BLaER1 (cell line): ENCODE results near the gene ZNF747.

Experiments used
- H3K27ac ChIP-seq: shearing (Covaris generic); formaldehyde crosslinking; 2 replicates; pipeline ENCODE4 v1.8.1; 2022
- H3K27me3 ChIP-seq: shearing (Covaris generic); formaldehyde crosslinking; 2 replicates; pipeline ENCODE4 v1.8.1; 2022
- H3K36me3 ChIP-seq: shearing (Covaris generic); formaldehyde crosslinking; 2 replicates; pipeline ENCODE4 v1.8.1; 2022
- H3K4me1 ChIP-seq: shearing (Covaris generic); formaldehyde crosslinking; 2 replicates; pipeline ENCODE4 v1.8.1; 2022
- H3K4me2 ChIP-seq: shearing (Covaris generic); formaldehyde crosslinking; 2 replicates; pipeline ENCODE4 v1.8.1; 2022
- H3K4me3 ChIP-seq: shearing (Covaris generic); formaldehyde crosslinking; 2 replicates; pipeline ENCODE4 v1.8.1; 2022
- H3K9ac ChIP-seq: shearing (Covaris generic); formaldehyde crosslinking; 2 replicates; pipeline ENCODE4 v1.8.1; 2022
- H3K9me3 ChIP-seq: shearing (Covaris generic); formaldehyde crosslinking; 2 replicates; pipeline ENCODE4 v1.8.1; 2022
- H4K20me1 ChIP-seq: shearing (Covaris generic); formaldehyde crosslinking; 2 replicates; pipeline ENCODE4 v1.8.1; 2022
- Cebpa-rat ChIP-seq: shearing (Covaris generic); IDR thresholded peaks from 2 replicates; pipeline ENCODE4 v1.8.1; 2022

The ZNF747 gene

DNA sequence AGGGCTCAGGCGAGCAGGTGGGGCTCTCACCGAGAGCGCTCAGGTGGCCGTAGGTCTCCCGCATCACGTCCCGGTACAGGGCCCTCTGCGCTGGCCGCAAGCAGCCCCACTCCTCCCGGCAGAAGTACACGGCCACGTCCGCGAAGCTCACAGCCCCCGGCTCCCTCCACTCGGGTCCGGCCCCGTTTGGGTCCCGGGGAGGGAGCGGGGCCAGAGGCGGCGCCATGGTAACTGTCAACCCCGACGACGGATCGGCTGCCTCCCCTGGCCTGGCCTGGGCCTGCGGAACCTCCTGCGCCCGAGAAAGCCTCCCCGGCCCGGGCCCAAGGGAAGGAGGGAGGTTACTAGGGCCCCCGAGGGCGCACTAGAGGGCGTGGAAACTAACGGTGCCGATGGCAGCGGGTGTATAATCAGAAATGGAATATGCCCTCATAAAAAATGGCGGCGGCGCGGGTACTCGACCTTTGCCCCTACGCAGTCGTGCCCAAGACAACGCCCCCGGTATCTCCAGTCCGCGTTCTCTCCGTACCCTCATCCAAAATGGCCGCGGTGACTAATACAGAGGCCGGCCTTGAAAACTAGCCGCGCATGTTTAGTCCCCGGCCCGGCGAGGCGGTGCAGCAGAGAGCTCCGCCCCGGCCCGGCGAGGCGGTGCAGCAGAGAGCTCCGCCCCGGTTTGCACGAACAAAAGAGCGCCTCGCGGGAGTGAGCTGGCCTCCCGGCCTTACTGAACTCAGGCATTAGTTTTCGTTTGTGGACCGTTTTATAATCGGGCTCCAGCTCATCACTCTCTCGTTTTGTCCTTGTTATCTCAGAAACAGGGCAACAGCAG lies 23.5 kb upstream of the ZNF747 start, which contains the start of gene ZNF764:
Gene ZNF764, minus strand, starts transcription at position 418 of the 832 bp plus-strand sequence. Its CDS starts 192 bp downstream, at position 226.
- peak within 1 kb of the TSS; percentile 95 for H3K4me3 ChIP-seq
- peak within 1 kb of the TSS; percentile 91 for H3K4me2 ChIP-seq
- H3K4me1 ChIP-seq, result peaks cover 51% of the 10 kb centered on the region
- TF ChIP-seq Cebpa-rat, result no peak
- H3K9me3 ChIP-seq, result no peaks in the 10 kb centered on the region
- H3K27ac ChIP-seq, result peak within 1 kb of the TSS; percentile 95
- H4K20me1 ChIP-seq, result peaks cover 21% of the 10 kb centered on the region; the same call in 1 of the 2 replicates
- H3K27me3 ChIP-seq, result peaks cover 33% of the 10 kb centered on the region
- H3K9ac ChIP-seq, result peak within 1 kb of the TSS; percentile 98
- H3K36me3 ChIP-seq, result peaks cover 34% of the 10 kb centered on the region

GRCh38 chr16:30557707-30557956 lies 23.0 kb upstream of the ZNF747 start:
- TF ChIP-seq Cebpa-rat, result no peak
- peaks cover 26% of the 10 kb centered on the region; the same call in 1 of the 2 replicates for H4K20me1 ChIP-seq
- peak overlapping the region; percentile 91 for H3K4me2 ChIP-seq
- peaks cover 52% of the 10 kb centered on the region for H3K4me1 ChIP-seq
- no peaks in the 10 kb centered on the region for H3K9me3 ChIP-seq
- peak overlapping the region; percentile 95 for H3K27ac ChIP-seq
- H3K9ac ChIP-seq, result peak overlapping the region; percentile 98
- H3K4me3 ChIP-seq, result peak overlapping the region; percentile 95
- H3K36me3 ChIP-seq, result peaks cover 39% of the 10 kb centered on the region
- H3K27me3 ChIP-seq, result peaks cover 33% of the 10 kb centered on the region

- peaks cover 20% of the 10 kb centered on the region for H3K27me3 ChIP-seq
- H4K20me1 ChIP-seq, result peaks cover 29% of the 10 kb centered on the region; the same call in 1 of the 2 replicates
- no peak overlapping the region for H3K4me3 ChIP-seq
- H3K27ac ChIP-seq, result no peak overlapping the region
- TF ChIP-seq Cebpa-rat, result no peak
- H3K36me3 ChIP-seq, result peaks cover 44% of the 10 kb centered on the region
- H3K4me2 ChIP-seq, result peak overlapping the region; percentile 91
- peak overlapping the region; percentile 98; the same call in 1 of the 2 replicates for H3K9ac ChIP-seq
- H3K4me1 ChIP-seq, result peaks cover 41% of the 10 kb centered on the region
- no peaks in the 10 kb centered on the region for H3K9me3 ChIP-seq
These were observed 21.4 kb upstream of the ZNF747 start for GRCh38 chr16:30556125-30556473.

- peaks cover 29% of the 10 kb centered on the region; the same call in 1 of the 2 replicates for H4K20me1 ChIP-seq
- H3K9ac ChIP-seq, result peak overlapping the region; percentile 98; the same call in 1 of the 2 replicates
- H3K27ac ChIP-seq, result no peak overlapping the region
- peaks cover 36% of the 10 kb centered on the region for H3K4me1 ChIP-seq
- H3K27me3 ChIP-seq, result peaks cover 14% of the 10 kb centered on the region
- no peak overlapping the region for H3K4me3 ChIP-seq
- TF ChIP-seq Cebpa-rat, result no peak
- peak overlapping the region; percentile 91; the same call in 1 of the 2 replicates for H3K4me2 ChIP-seq
- peaks cover 44% of the 10 kb centered on the region for H3K36me3 ChIP-seq
- no peaks in the 10 kb centered on the region for H3K9me3 ChIP-seq
These were observed 20.9 kb upstream of the ZNF747 start for GRCh38 chr16:30555315-30556124.

GRCh38 chr16:30554557-30555314 lies 20.1 kb upstream of the ZNF747 start:
- peaks cover 29% of the 10 kb centered on the region; the same call in 1 of the 2 replicates for H4K20me1 ChIP-seq
- no peak overlapping the region for H3K4me3 ChIP-seq
- no peak overlapping the region for H3K9ac ChIP-seq
- H3K27me3 ChIP-seq, result peaks cover 6% of the 10 kb centered on the region; the same call in 1 of the 2 replicates
- H3K4me1 ChIP-seq, result peaks cover 36% of the 10 kb centered on the region
- H3K36me3 ChIP-seq, result peaks cover 44% of the 10 kb centered on the region
- H3K9me3 ChIP-seq, result no peaks in the 10 kb centered on the region
- no peak for TF ChIP-seq Cebpa-rat
- H3K4me2 ChIP-seq, result no peak overlapping the region
- no peak overlapping the region for H3K27ac ChIP-seq

DNA sequence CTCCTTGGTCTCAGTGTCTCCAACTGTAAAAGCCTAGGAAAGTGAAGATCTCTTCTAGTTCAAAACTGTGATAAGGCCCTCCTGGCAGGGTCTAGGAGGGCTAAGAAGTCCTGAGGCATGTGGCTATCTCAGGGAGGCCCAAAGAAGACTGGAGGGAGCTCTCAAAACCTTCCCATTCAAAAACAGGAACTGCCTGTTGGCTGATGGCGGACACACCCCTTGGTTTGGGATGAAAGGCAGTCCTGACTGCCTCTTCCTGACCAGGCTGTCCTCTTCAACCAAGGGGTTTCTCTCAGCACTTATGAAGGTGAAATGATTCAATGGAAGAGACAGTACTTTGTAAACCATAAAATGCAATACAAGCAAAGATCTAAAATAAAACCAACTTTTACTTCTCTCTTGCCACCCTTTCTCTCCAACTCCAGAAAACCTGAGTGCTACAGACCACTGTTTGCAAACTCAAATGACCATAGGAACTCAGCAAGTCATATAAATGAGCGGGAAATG lies 18.8 kb upstream of the ZNF747 start:
- H3K36me3 ChIP-seq, result peaks cover 44% of the 10 kb centered on the region
- peaks cover 27% of the 10 kb centered on the region for H3K4me1 ChIP-seq
- peaks cover 29% of the 10 kb centered on the region; the same call in 1 of the 2 replicates for H4K20me1 ChIP-seq
- peak overlapping the region; percentile 16 for H3K4me2 ChIP-seq
- H3K27ac ChIP-seq, result no peak overlapping the region
- no peak for TF ChIP-seq Cebpa-rat
- H3K9ac ChIP-seq, result no peak overlapping the region
- H3K4me3 ChIP-seq, result no peak overlapping the region
- no peaks in the 10 kb centered on the region for H3K27me3 ChIP-seq
- H3K9me3 ChIP-seq, result no peaks in the 10 kb centered on the region

- no peaks in the 10 kb centered on the region for H3K9me3 ChIP-seq
- H4K20me1 ChIP-seq, result peaks cover 29% of the 10 kb centered on the region; the same call in 1 of the 2 replicates
- H3K9ac ChIP-seq, result no peak overlapping the region
These were observed 18.3 kb upstream of the ZNF747 start for GRCh38 chr16:30552956-30553355.

GRCh38 chr16:30551781-30552180 lies 17.1 kb upstream of the ZNF747 start:
- H3K4me1 ChIP-seq, result peaks cover 20% of the 10 kb centered on the region
- H3K4me3 ChIP-seq, result no peak overlapping the region
- H3K9me3 ChIP-seq, result no peaks in the 10 kb centered on the region
- no peak overlapping the region for H3K27ac ChIP-seq
- peaks cover 29% of the 10 kb centered on the region; the same call in 1 of the 2 replicates for H4K20me1 ChIP-seq
- H3K9ac ChIP-seq, result no peak overlapping the region
- peaks cover 49% of the 10 kb centered on the region for H3K36me3 ChIP-seq
- no peak overlapping the region for H3K4me2 ChIP-seq
- TF ChIP-seq Cebpa-rat, result no peak
- no peaks in the 10 kb centered on the region for H3K27me3 ChIP-seq

More at GRCh38 chr16:30552956-30553355, 18.3 kb upstream of the ZNF747 start:
- TF ChIP-seq Cebpa-rat, result no peak
- Histone ChIP-seq H3K4me1 (peaks cover 26% of the 10 kb centered on the region), H3K27ac (no peak overlapping the region), H3K4me3 (no peak overlapping the region), H3K4me2 (peak overlapping the region; percentile 16; the same call in 1 of the 2 replicates), H3K27me3 (no peaks in the 10 kb centered on the region), H3K36me3 (peaks cover 46% of the 10 kb centered on the region)
